GM13976 (cell line): Measurements from ENCODE around the gene MYO1G.

Source experiments
- DNase-seq: peaks from one replicate; pipeline ENCODE4 v3.0.0; 2012; ENCODE audit warnings: low spot score
- in situ Hi-C: fragments of 300-500 bp; cut with MboI; formaldehyde crosslinking; loops from one replicate; pipeline ENCODE4 v1.12.0; 2022; ENCODE audit warnings: low sequenced_read_pairs, mixed read lengths, inconsistent platforms; ENCODE audit not compliant: unreplicated experiment
- TF ChIP-seq, protein P1 (sequence below): IDR thresholded peaks from 2 replicates; pipeline ENCODE4 v1.5.1; 2012; ENCODE audit warnings: borderline replicate concordance, mild to moderate bottlenecking; ENCODE audit not compliant: insufficient read depth; ENCODE audit errors: extremely low read depth, missing control alignments, control extremely low read depth

MYO1G gene

DNA sequence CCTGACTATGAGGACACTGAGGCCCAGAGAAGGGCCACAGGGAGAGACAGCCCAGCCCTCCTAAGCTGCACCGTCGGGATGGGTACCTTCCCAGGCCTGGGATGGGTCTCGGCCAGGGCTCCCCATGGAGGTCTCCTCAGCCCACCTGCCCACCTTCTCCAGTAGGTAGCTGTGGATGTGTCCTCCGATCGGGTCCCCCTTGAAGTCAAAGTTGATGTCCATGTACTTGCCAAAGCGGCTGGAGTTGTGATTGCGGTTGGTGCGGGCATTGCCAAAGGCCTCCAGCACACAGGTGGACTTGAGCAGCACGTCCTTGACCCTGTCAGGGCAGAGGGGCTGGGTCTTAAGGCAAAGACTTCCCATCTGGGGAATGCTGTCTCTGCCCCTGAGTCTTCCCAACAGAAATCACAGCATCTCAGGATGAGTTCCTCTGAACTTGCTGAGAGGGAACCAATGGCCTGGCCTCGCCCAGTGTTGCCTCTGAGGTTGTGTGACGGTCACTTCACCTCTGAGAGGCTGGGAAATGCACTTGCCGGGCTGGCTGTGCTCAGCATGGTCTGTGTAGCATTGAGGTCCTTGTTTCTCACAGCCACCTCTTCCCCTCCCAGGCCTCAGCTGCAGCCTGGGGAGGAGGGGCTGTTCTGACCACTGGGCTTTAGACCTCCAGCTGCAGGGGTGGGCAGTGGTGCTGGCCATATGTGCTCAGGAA lies 3.3 kb downstream of the MYO1G start:
- TF ChIP-seq, protein P1, sequence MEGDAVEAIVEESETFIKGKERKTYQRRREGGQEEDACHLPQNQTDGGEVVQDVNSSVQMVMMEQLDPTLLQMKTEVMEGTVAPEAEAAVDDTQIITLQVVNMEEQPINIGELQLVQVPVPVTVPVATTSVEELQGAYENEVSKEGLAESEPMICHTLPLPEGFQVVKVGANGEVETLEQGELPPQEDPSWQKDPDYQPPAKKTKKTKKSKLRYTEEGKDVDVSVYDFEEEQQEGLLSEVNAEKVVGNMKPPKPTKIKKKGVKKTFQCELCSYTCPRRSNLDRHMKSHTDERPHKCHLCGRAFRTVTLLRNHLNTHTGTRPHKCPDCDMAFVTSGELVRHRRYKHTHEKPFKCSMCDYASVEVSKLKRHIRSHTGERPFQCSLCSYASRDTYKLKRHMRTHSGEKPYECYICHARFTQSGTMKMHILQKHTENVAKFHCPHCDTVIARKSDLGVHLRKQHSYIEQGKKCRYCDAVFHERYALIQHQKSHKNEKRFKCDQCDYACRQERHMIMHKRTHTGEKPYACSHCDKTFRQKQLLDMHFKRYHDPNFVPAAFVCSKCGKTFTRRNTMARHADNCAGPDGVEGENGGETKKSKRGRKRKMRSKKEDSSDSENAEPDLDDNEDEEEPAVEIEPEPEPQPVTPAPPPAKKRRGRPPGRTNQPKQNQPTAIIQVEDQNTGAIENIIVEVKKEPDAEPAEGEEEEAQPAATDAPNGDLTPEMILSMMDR: no peak
- in situ Hi-C loops: no loop called here
- no peak for DNase-seq

- no peak for DNase-seq
- TF ChIP-seq, protein P1: no peak
- in situ Hi-C loops: no loop called here
Measured at GRCh38 chr7:44974549-44974948, 4.3 kb downstream of the MYO1G start.

DNA sequence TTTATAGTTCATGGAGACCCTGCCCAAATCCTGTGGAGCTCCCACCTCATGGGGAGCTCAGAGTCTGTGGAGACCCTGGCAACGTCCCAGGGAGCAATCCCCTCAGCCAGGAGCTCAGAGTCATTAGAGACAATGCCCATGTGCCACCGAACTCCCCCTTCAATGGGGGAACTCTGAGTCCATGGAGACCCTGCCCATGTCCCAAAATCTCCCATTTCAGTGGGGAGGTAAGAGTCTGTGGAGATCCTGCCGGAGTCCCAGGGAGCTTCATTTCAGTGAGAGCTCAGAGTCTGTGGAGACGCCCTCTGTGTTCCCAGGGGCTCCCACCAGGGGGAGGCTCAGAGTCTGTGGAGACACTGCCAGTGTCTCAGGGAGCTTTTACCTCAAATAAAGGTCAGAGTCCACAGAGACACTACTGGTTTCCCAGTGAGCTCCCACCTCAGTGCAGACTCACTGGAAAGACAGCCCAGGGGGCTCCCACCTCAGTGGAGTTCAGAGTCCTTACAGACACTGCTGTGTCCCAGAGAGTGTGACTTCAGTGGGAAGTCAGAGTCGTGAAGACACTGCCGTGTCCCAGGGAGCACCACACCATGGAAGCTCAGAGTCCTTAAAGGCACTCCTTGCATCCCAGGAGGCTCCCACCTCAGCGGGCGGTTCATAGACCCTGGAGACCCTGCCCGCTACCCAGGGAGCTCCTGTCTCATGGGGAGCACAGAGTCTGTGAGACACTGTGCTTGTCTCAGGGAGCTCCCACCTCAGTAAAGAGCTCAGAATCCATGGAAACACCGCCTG lies 5.0 kb downstream of the MYO1G start:
- in situ Hi-C loops: no loop called here
- TF ChIP-seq, protein P1: peak; percentile 27
- DNase-seq: no peak

DNA sequence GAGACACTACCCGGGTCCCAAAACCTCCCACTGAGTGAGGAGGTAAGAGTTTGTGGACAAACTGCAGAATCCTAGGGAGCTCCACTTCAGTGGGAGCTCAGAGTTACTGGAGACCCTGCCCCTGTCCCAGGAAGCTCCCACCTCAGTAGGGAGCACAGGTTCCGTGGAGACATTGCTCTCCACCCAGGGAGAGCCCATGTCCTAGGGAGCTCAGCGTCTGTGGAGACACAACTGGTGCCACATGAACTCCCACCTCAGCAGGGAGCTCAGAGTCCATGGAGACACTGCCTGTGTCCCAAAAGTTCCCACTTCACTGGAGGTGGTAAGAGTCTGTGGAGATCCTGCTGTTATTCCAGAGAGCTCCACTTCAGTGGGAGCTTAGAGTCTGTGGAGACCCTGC lies 6.3 kb downstream of the MYO1G start:
- in situ Hi-C loops: no loop called here
- TF ChIP-seq, protein P1: no peak
- DNase-seq: no peak

GRCh38 chr7:44971902-44972441 lies 6.8 kb downstream of the MYO1G start:
- DNase-seq: no peak
- TF ChIP-seq, protein P1: no peak

DNA sequence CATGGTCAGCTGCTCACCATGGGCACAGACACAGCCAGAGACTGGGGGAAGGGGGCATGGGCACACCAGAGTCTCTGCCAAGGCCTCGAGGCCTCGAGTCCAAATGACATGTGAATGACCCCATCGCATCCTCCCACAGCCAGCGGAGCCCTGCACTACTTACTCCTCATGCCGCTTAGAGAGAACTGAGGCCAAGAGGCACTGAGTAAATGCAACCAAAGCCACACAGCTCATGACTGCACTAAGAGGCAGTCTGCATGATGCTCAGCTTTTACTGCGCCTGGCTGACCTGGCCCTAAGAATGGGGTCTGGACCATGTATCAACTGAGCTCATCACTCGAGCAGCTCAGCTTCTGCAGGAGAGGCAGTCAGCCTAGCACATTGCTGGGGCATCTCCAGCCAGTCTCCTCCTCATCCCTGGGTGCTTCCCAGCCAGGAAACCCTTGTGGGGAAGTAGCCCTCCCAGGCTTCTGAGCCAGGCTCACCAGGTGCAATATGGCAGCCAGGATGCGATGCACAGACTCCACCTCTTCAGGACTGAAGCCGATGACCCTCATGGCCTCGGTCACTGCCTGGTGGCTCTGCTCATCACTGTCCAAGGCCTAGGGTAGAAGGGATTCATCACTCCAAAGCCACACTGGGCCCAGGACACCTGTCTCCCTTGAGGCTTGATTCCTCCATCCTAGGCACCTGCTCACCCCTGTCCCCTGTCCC lies 7.5 kb downstream of the MYO1G start:
- no peak for DNase-seq
- in situ Hi-C loops: no loop called here
- TF ChIP-seq, protein P1: no peak

More at GRCh38 chr7:44971902-44972441, 6.8 kb downstream of the MYO1G start:
- in situ Hi-C loops: no loop called here
